Breast epithelium (tissue), 3 donors: ENCODE measurements around the gene POLQ.

Experiments used
- CTCF ChIP-seq, 3 donors: fragments of 450-650 bp; IDR thresholded peaks; one replicate each; pipeline ENCODE4 v1.5.1; 2016 to 2017; ENCODE audit warnings: antibody characterized with exemption in 3 of 3, mild to moderate bottlenecking in 3 of 3, moderate library complexity in 3 of 3
- POLR2A ChIP-seq: fragments of 450-650 bp; IDR thresholded peaks from one replicate; pipeline ENCODE4 v1.6.1; 2016; ENCODE audit warnings: antibody characterized with exemption, mild to moderate bottlenecking, moderate library complexity

- TF ChIP-seq POLR2A = no peak
- no peak for TF ChIP-seq CTCF (IDR thresholded peaks at IDR 0.05)
Measured at GRCh38 chr3:121496786-121497185, 49.0 kb downstream of the POLQ start.
